GM23338 (cell line): Measurements from ENCODE around the gene ZNF536. TPM values are rescaled to one million over a fixed set of nuclear protein-coding genes. Genes with fewer than 3 reads are reported as not detected.

ENCODE experiments used
- ATAC-seq: fragments of 200-7000 bp; cut with Tn5 transposase; 3 replicates; pipeline ENCODE4 v1.9.1; 2020
- DNase-seq: peaks from one replicate; pipeline ENCODE4 v3.0.0-alpha.2; 2015; ENCODE audit warnings: low spot score
- H2AFZ ChIP-seq: fragments of 200-600 bp; sonication (generic); 2 replicates; pipeline ENCODE4 v1.8.0; 2016; ENCODE audit warnings: antibody characterized with exemption, mild to moderate bottlenecking, moderate library complexity
- H3F3A ChIP-seq: fragments of 200-600 bp; sonication (generic); replicated peaks from 2 replicates; pipeline ENCODE4 v1.8.0; 2017; ENCODE audit warnings: antibody characterized with exemption, mixed run types, low read depth
- H3K27ac ChIP-seq: fragments of 200-600 bp; sonication (generic); 2 replicates; pipeline ENCODE4 v1.6.1; 2016; ENCODE audit warnings: low read depth
- H3K27me3 ChIP-seq: fragments of 200-600 bp; sonication (generic); 2 replicates; pipeline ENCODE4 v1.8.0; 2016; ENCODE audit warnings: mild to moderate bottlenecking, mixed run types, moderate library complexity; ENCODE audit not compliant: insufficient read depth
- H3K36me3 ChIP-seq: fragments of 200-600 bp; sonication (generic); 2 replicates; pipeline ENCODE4 v1.8.0; 2016; ENCODE audit warnings: mild to moderate bottlenecking; ENCODE audit not compliant: insufficient read depth
- H3K4me1 ChIP-seq: fragments of 200-600 bp; sonication (generic); 2 replicates; pipeline ENCODE4 v1.8.0; 2016; ENCODE audit warnings: mild to moderate bottlenecking, moderate library complexity; ENCODE audit not compliant: insufficient read depth
- H3K4me2 ChIP-seq: fragments of 200-600 bp; sonication (generic); 2 replicates; pipeline ENCODE4 v1.7.1; 2017; ENCODE audit warnings: mixed run types
- H3K4me3 ChIP-seq: fragments of 200-600 bp; sonication (generic); 2 replicates; pipeline ENCODE4 v1.6.1; 2016; ENCODE audit warnings: mixed run types
- H3K79me2 ChIP-seq: fragments of 200-600 bp; sonication (generic); replicated peaks from 2 replicates; pipeline ENCODE4 v1.8.0; 2017; ENCODE audit warnings: mild to moderate bottlenecking; ENCODE audit not compliant: insufficient read depth
- H3K9me2 ChIP-seq: fragments of 200-600 bp; sonication (generic); 2 replicates; pipeline ENCODE4 v1.8.0; 2017; ENCODE audit not compliant: insufficient read depth
- H4K20me1 ChIP-seq: fragments of 200-600 bp; sonication (generic); replicated peaks from 2 replicates; pipeline ENCODE4 v1.8.0; 2017; ENCODE audit warnings: mild to moderate bottlenecking; ENCODE audit not compliant: insufficient read depth
- H3K27ac Mint-ChIP-seq: 2 replicates; pipeline ENCODE4 v1.8.0; 2020; ENCODE audit warnings: inconsistent platforms, mild to moderate bottlenecking, moderate library complexity, mixed read lengths
- H3K27me3 Mint-ChIP-seq: 3 replicates; pipeline ENCODE4 v1.8.0; 2022; ENCODE audit warnings: low read depth, mild to moderate bottlenecking, moderate library complexity, mixed read lengths, inconsistent platforms; ENCODE audit not compliant: insufficient read depth, poor library complexity
- H3K36me3 Mint-ChIP-seq: 3 replicates; pipeline ENCODE4 v1.8.0; 2021; ENCODE audit warnings: low read depth, mild to moderate bottlenecking, inconsistent platforms, moderate library complexity, mixed read lengths
- H3K4me1 Mint-ChIP-seq: 3 replicates; pipeline ENCODE4 v1.8.0; 2020; ENCODE audit warnings: mild to moderate bottlenecking, inconsistent platforms, mixed read lengths
- H3K4me3 Mint-ChIP-seq: 3 replicates; pipeline ENCODE4 v1.8.0; 2021; ENCODE audit warnings: moderate library complexity, mild to moderate bottlenecking, inconsistent platforms, mixed read lengths
- H3K9me3 Mint-ChIP-seq: 3 replicates; pipeline ENCODE4 v1.8.0; 2020; ENCODE audit warnings: moderate library complexity, mild to moderate bottlenecking, inconsistent platforms, mixed read lengths
- CREB1 ChIP-seq: fragments of 250-450 bp; sonication (Bioruptor Pico); IDR thresholded peaks from 2 replicates; pipeline ENCODE4 v1.5.0; 2020; ENCODE audit warnings: low read depth, mild to moderate bottlenecking, moderate library complexity
- ETS1 ChIP-seq: IDR thresholded peaks from 2 replicates; pipeline ENCODE4 v1.6.1; 2016; ENCODE audit warnings: antibody characterized with exemption
- EZH2phosphoT487 ChIP-seq: fragments of 200-600 bp; sonication (generic); IDR thresholded peaks from one replicate; pipeline ENCODE4 v1.8.1; 2018; ENCODE audit warnings: antibody characterized with exemption; ENCODE audit not compliant: unreplicated experiment
- JUNB ChIP-seq: IDR thresholded peaks from one replicate; pipeline ENCODE4 v1.6.1; 2016; ENCODE audit warnings: antibody characterized with exemption; ENCODE audit not compliant: unreplicated experiment
- POLR2AphosphoS5 ChIP-seq: IDR thresholded peaks from 2 replicates; pipeline ENCODE4 v1.6.1; 2016; ENCODE audit warnings: antibody characterized with exemption, low read depth
- REST ChIP-seq: IDR thresholded peaks from one replicate; pipeline ENCODE4 v1.6.1; 2018; ENCODE audit warnings: antibody characterized with exemption; ENCODE audit not compliant: unreplicated experiment
- STAT1 ChIP-seq: IDR thresholded peaks from one replicate; pipeline ENCODE4 v1.6.1; 2016; ENCODE audit warnings: antibody characterized with exemption; ENCODE audit not compliant: unreplicated experiment
- ZNF114 ChIP-seq: fragments of 250-450 bp; sonication (Bioruptor Pico); IDR thresholded peaks from 2 replicates; pipeline ENCODE4 v1.5.0; 2020; ENCODE audit warnings: mild to moderate bottlenecking, moderate library complexity
- ZNF331 ChIP-seq: fragments of 250-450 bp; sonication (Bioruptor Pico); IDR thresholded peaks from 2 replicates; pipeline ENCODE4 v1.5.0; 2020; ENCODE audit warnings: low read depth, mild to moderate bottlenecking, moderate library complexity
- ZNF462 ChIP-seq: fragments of 250-450 bp; sonication (Bioruptor Pico); IDR thresholded peaks from 2 replicates; pipeline ENCODE4 v1.5.0; 2020; ENCODE audit warnings: mild to moderate bottlenecking, moderate library complexity
- polyA plus RNA-seq: library from polyadenylated mRNA; unstranded; fragments of >200 nt; fragmentation: Nextera tagmentation; extraction: Ambion mirVana; gene quantifications from 2 replicates; pipeline ENCODE4 v1.2.1, GENCODE V29; 2016
- total RNA-seq: library from RNA; depleted of rRNA; stranded (reverse); fragments of >200 nt; shearing (Covaris generic); gene quantifications from 2 replicates; pipeline ENCODE4 v1.2.3, GENCODE V29; 2014

Gene ZNF536
- total and polyA plus RNA-seq, 2 experiments from 2014 or later = 0.07 TPM; not detected in 1

GRCh38 chr19:30328096-30328495, 44.1 kb upstream of the ZNF536 start:
- H3K4me3 ChIP-seq = no peak overlapping the region
- TF ChIP-seq ZNF114 (no peak), REST (no peak), POLR2AphosphoS5 (no peak), ZNF462 (CRISPR knock-in tag) (no peak), CREB1 (CRISPR knock-in tag) (no peak), EZH2phosphoT487 (no peak), STAT1 (no peak), ZNF331 (CRISPR knock-in tag) (no peak), JUNB (no peak), ETS1 (no peak)
- no peak overlapping the region for H2AFZ ChIP-seq
- no peak overlapping the region for H3K4me2 ChIP-seq
- peaks cover 15% of the 10 kb centered on the region for H3K9me2 ChIP-seq
- no peaks in the 10 kb centered on the region for H3K27me3 ChIP-seq
- Mint-ChIP-seq H3K4me1 (no peaks in the 10 kb centered on the region; the same call in 2 of the 3 replicates), H3K36me3 (no peaks in the 10 kb centered on the region; the same call in 2 of the 3 replicates), H3K9me3 (no peaks in the 10 kb centered on the region), H3K4me3 (no peak overlapping the region), H3K27me3 (peaks cover 3% of the 10 kb centered on the region), H3K27ac (no peak overlapping the region)
- DNase-seq (no peak), ATAC-seq (no peak)
- H3K27ac ChIP-seq = no peak overlapping the region
- no peaks in the 10 kb centered on the region for H3K36me3 ChIP-seq
- H3F3A ChIP-seq = no peaks in the 10 kb centered on the region
- H3K4me1 ChIP-seq = no peaks in the 10 kb centered on the region
- no peaks in the 10 kb centered on the region for H3K79me2 ChIP-seq
- H4K20me1 ChIP-seq = no peaks in the 10 kb centered on the region
